Sigmoid colon (tissue), 7 donors: ENCODE data around the gene USP17L21. TPM values are rescaled to one million over a fixed set of nuclear protein-coding genes. Genes with fewer than 3 reads are reported as not detected.
"Not testable (repeated sequence)": the region's sequence is repeated elsewhere in the genome, so short reads cannot be mapped to it uniquely, and the experiment has no call there.

Experiments used
- DNase-seq: peaks from one replicate; pipeline ENCODE4 v3.0.0-alpha.2; 2019
- H3K27ac ChIP-seq, 4 donors: fragments of 200-600 bp; sonication (generic); one replicate each; pipeline ENCODE4 v1.5.1; 2016 to 2019; ENCODE audit warnings: mild to moderate bottlenecking in 1 of 4
- H3K27me3 ChIP-seq, 3 donors: fragments of 200-600 bp; sonication (generic); one replicate each; pipeline ENCODE4 v1.5.1; 2019; ENCODE audit warnings: mild to moderate bottlenecking in 1 of 3
- H3K36me3 ChIP-seq, 4 donors: fragments of 200-600 bp; sonication (generic); one replicate each; pipeline ENCODE4 v1.5.1; 2016 to 2019
- H3K4me1 ChIP-seq, 4 donors: fragments of 200-600 bp; sonication (generic); one replicate each; pipeline ENCODE4 v1.5.1; 2017 to 2019
- H3K4me3 ChIP-seq, 4 donors: fragments of 200-600 bp; sonication (generic); one replicate each; pipeline ENCODE4 v1.5.1; 2017 to 2019; ENCODE audit warnings: mild to moderate bottlenecking in 2 of 4, moderate library complexity in 1 of 4
- H3K9me3 ChIP-seq, 4 donors: fragments of 200-600 bp in 3 of 4; sonication (generic) in 3 of 4; one replicate each; pipeline versions ENCODE4 v1.5.1 to v1.6.1; 2013 to 2019
- WGBS, 2 donors: extraction: QIAGEN DNeasy Blood & Tissue Kit; methylation state at CpG; one replicate each; pipeline ENCODE4 v1.1.7; 2013; 5-methylcytosine and 5-hydroxymethylcytosine counted together
- intact Hi-C: fragments of 100-400 bp; cut with DNase I; formaldehyde crosslinking; loops from one replicate; pipeline ENCODE4 v1.15.1; 2023
- polyA plus RNA-seq, 3 donors: library from polyadenylated mRNA; stranded (reverse); fragments of 200-250 nt; gene quantifications; one replicate each; pipeline ENCODE4 v1.2.3, GENCODE V29; 2013
- total RNA-seq, 4 donors: library from RNA; depleted of rRNA; stranded (reverse); fragments of >200 nt; gene quantifications; one replicate each; pipeline ENCODE4 v1.1.0, GENCODE V29; 2016
- donor health status: healthy with polysubstance abuse.
- donor health status: Bipolar disorder and iron deficiency.
- donor health status: healthy.

The USP17L21 gene
- total and polyA plus RNA-seq, 7 donors = not detected

DNA sequence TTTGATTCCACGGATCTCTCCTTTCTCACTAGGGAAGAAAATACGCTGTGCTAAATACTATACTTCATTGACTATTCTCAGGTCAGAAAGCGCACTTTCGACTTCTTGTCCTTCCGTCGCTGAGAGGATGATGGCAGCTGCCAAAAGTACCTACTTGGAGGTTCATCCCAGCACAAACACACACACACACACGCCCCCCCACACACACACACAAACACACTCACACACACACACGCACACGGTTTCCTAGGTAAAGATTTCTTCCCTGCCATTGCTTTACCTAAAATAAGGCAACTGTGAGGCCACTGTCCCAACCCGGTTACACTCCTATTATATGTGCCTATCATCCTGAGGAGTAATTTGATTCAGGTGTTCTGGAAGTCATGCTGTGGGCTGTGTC, 9.0 kb downstream of the USP17L21 start:
- H3K9me3 ChIP-seq, H3K4me3 ChIP-seq, H3K4me1 ChIP-seq, intact Hi-C loops, H3K27me3 ChIP-seq, H3K36me3 ChIP-seq, H3K27ac ChIP-seq: not testable (repeated sequence)
- 87 to 88% methylated on average over 5 of the region's 10 CpGs for WGBS, 2 donors
- DNase-seq = peak; percentile 87

Other genes with a start within 250 kb of the USP17L21 start
- not detected for gene FAM90A26, start 92.5 kb upstream of the USP17L21 start, total RNA-seq
- gene FAM90A26, start 92.5 kb upstream of the USP17L21 start, polyA plus RNA-seq = not detected
- gene USP17L10, start 52.2 kb upstream of the USP17L21 start, total RNA-seq = not detected
- gene USP17L10, start 52.2 kb upstream of the USP17L21 start, polyA plus RNA-seq = not detected
- not detected for gene USP17L11, start 47.5 kb upstream of the USP17L21 start, total RNA-seq
- not detected for gene USP17L11, start 47.5 kb upstream of the USP17L21 start, polyA plus RNA-seq
- not detected for gene USP17L12, start 42.7 kb upstream of the USP17L21 start, total RNA-seq
- not detected for gene USP17L12, start 42.7 kb upstream of the USP17L21 start, polyA plus RNA-seq
- not detected for gene USP17L13, start 38.0 kb upstream of the USP17L21 start, total RNA-seq
- not detected for gene USP17L13, start 38.0 kb upstream of the USP17L21 start, polyA plus RNA-seq
- gene USP17L15, start 28.5 kb upstream of the USP17L21 start, total RNA-seq = not detected
- gene USP17L15, start 28.5 kb upstream of the USP17L21 start, polyA plus RNA-seq = not detected
- not detected for gene USP17L17, start 19.0 kb upstream of the USP17L21 start, total RNA-seq
- gene USP17L17, start 19.0 kb upstream of the USP17L21 start, polyA plus RNA-seq = not detected
- gene USP17L18, start 14.2 kb upstream of the USP17L21 start, total RNA-seq = not detected
- not detected for gene USP17L18, start 14.2 kb upstream of the USP17L21 start, polyA plus RNA-seq
- gene USP17L19, start 9.5 kb upstream of the USP17L21 start, total RNA-seq = not detected
- not detected for gene USP17L19, start 9.5 kb upstream of the USP17L21 start, polyA plus RNA-seq
- gene USP17L20, start 4.7 kb upstream of the USP17L21 start, total RNA-seq = not detected
- not detected for gene USP17L20, start 4.7 kb upstream of the USP17L21 start, polyA plus RNA-seq
- gene USP17L22, start 4.7 kb downstream of the USP17L21 start, total RNA-seq = not detected
- not detected for gene USP17L22, start 4.7 kb downstream of the USP17L21 start, polyA plus RNA-seq
- not detected for gene USP17L24, start 62.3 kb downstream of the USP17L21 start, total RNA-seq
- not detected for gene USP17L24, start 62.3 kb downstream of the USP17L21 start, polyA plus RNA-seq
- gene USP17L25, start 67.0 kb downstream of the USP17L21 start, total RNA-seq = not detected
- not detected for gene USP17L25, start 67.0 kb downstream of the USP17L21 start, polyA plus RNA-seq
- gene USP17L26, start 71.8 kb downstream of the USP17L21 start, total RNA-seq = not detected
- gene USP17L26, start 71.8 kb downstream of the USP17L21 start, polyA plus RNA-seq = not detected
- gene USP17L5, start 76.5 kb downstream of the USP17L21 start, total RNA-seq = not detected
- gene USP17L5, start 76.5 kb downstream of the USP17L21 start, polyA plus RNA-seq = not detected
- gene USP17L27, start 81.3 kb downstream of the USP17L21 start, total RNA-seq = not detected
- not detected for gene USP17L27, start 81.3 kb downstream of the USP17L21 start, polyA plus RNA-seq
- gene USP17L28, start 86.0 kb downstream of the USP17L21 start, total RNA-seq = not detected
- not detected for gene USP17L28, start 86.0 kb downstream of the USP17L21 start, polyA plus RNA-seq
- not detected for gene USP17L29, start 90.8 kb downstream of the USP17L21 start, total RNA-seq
- not detected for gene USP17L29, start 90.8 kb downstream of the USP17L21 start, polyA plus RNA-seq
- gene USP17L30, start 100.3 kb downstream of the USP17L21 start, total RNA-seq = not detected
- gene USP17L30, start 100.3 kb downstream of the USP17L21 start, polyA plus RNA-seq = not detected
- not detected for gene DEFB131A, start 181.5 kb downstream of the USP17L21 start, total RNA-seq
- gene DEFB131A, start 181.5 kb downstream of the USP17L21 start, polyA plus RNA-seq = not detected